NB4 (cell line): ENCODE measurements around the gene PRKAR1B.

Source experiments
- MYC ChIP-seq: IDR thresholded peaks from 2 replicates; pipeline ENCODE4 v1.6.1; 2011; ENCODE audit warnings: low read depth, low read length
- POLR2A ChIP-seq: IDR thresholded peaks from 2 replicates; pipeline ENCODE4 v1.6.1; 2011; ENCODE audit warnings: mild to moderate bottlenecking; ENCODE audit not compliant: insufficient read length; ENCODE audit errors: extremely low read depth
- TF ChIP-seq, protein P1 (sequence below): IDR thresholded peaks from one replicate; pipeline ENCODE4 v1.5.1; 2012; ENCODE audit warnings: low read depth, low read length
- TF ChIP-seq, protein P2 (sequence below): IDR thresholded peaks from 2 replicates; pipeline ENCODE4 v1.6.1; 2011; ENCODE audit warnings: low read depth, low read length

DNA sequence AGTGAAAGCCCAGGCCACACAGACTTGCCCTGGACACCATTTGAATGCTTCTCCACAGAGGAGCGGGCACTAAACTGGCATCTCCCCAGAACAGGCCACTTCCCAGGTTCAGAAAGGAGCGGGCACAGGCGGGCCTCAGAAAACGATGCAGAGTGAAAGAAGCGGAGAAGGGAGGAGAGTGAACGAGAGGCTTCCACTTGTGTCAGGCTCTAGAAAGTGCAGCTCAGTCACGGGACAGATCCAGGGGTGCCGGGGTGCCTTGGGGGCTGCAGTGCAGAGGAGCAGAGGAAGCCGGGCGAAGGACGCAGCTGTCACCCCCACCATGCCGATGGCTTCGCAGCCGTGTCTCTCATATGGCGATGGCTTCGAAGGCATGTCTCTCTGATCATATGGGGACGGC is 26.1 kb upstream of the PRKAR1B start:
- TF ChIP-seq POLR2A (no peak), MYC (no peak)
- TF ChIP-seq, protein P1, sequence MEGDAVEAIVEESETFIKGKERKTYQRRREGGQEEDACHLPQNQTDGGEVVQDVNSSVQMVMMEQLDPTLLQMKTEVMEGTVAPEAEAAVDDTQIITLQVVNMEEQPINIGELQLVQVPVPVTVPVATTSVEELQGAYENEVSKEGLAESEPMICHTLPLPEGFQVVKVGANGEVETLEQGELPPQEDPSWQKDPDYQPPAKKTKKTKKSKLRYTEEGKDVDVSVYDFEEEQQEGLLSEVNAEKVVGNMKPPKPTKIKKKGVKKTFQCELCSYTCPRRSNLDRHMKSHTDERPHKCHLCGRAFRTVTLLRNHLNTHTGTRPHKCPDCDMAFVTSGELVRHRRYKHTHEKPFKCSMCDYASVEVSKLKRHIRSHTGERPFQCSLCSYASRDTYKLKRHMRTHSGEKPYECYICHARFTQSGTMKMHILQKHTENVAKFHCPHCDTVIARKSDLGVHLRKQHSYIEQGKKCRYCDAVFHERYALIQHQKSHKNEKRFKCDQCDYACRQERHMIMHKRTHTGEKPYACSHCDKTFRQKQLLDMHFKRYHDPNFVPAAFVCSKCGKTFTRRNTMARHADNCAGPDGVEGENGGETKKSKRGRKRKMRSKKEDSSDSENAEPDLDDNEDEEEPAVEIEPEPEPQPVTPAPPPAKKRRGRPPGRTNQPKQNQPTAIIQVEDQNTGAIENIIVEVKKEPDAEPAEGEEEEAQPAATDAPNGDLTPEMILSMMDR, result no peak
- TF ChIP-seq, protein P2, sequence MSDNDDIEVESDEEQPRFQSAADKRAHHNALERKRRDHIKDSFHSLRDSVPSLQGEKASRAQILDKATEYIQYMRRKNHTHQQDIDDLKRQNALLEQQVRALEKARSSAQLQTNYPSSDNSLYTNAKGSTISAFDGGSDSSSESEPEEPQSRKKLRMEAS, result no peak
